RPMI8226 (cell line): ENCODE measurements around the gene PASK.
"Not testable (repeated sequence)": the region's sequence is repeated elsewhere in the genome, so short reads cannot be mapped to it uniquely, and the experiment has no call there.

ENCODE experiments used
- DNase-seq: peaks from one replicate; pipeline ENCODE4 v3.0.0-alpha.2; 2015

Gene PASK

DNA sequence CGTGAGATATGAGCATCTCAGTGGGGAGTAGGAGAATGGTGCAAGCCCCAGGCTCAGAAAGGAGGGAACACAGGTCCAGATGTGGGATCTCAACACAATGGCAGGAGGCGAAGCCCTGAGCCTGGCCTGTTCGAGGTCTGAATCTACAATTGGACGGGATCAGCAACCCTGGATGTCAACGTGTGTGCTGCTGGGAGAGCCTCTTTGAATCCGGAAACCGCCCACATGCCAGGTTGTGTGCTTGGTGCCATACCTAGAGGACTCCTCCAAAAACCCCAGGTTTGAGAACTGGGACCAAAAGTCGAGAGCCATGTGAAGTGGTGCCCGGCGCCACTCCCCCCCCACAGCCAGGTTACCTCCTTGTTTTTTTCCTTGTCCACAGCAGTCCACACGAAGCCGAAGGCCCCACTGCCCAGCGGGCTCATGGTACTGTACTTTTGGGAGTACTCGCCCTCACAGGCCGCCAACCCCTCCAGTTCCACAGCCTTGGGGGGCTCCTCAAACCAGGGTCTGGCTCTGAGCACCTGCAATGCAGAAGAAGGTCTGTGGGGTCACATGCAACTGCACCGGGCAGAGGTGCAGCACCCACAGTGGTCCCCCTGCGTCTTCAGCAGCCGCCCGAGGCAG, 26.8 kb downstream of the PASK start:
- DNase-seq: no peak

DNA sequence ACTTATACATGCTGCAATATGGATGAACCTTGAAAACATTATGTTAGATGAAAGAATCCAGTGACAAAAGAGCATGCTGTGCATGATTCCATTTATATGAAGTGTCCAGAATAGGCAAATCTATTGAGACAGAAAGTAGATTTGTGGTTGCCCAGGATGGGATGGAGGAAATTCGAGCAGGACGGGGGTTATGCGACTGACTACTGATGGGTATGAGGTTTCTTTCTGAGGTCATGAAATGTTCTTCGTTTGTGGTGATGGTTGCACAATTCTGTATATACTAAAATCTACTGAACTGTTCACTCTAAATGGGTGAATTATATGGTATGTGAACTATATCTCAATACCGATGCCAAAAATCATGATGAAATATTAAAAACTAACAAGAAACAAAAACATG, 28.3 kb downstream of the PASK start:
- no peak for DNase-seq

DNA sequence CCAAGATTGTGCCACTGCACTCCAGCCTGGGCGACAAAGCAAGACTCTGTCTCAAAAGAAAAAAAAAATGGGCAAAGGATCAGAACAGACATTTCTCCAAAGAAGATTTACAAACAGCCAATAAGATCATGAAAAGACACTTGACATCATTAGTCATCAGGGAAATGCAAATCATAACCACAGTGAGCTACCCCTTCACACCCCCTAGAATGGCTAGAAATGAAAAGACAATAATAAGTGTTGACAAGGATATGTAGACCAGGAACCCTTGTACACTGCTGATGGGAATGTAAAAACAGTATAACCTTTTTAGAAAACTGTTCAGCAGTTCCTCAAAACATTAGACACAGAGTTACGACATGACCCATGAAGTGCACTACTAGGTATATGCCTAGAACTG, 28.8 kb downstream of the PASK start:
- DNase-seq: no peak

DNA sequence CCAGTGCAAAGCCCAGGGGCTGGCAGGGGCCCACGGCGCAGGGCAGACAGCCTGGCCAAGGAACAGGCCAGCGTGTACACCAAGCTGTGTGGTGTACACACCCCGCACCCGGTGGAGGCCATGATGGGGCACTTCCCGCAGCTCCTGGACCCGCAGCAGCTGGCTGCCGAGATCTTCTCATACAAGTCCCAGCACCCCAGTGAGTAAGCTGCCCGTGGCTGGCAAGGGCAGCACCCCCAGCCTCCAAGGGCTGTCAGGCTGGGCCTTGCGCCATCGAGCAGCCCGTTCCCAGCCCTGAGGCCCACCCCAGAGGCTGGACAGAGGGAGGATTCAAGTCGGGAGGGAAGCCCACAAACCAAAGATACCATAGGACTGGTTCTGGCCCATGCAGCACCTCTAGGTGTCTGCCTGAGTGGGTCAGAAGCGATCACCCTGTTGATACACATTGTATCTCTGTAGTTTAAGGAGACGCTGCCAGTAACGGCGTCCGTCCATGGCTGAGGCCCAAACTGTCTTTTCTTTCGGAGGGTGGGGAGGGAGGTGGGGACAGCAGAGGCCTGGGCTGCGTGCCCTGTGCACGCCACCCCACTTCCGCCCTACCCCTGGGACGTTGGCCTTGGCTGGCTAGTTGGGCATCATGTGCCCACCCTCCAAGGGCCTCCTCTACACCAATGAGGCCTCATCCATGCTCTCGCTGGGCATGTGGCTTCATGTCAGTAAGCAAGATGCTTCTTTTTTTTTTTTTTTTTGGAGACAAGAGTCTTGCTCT, 30.4 kb downstream of the PASK start:
- no peak for DNase-seq

DNA sequence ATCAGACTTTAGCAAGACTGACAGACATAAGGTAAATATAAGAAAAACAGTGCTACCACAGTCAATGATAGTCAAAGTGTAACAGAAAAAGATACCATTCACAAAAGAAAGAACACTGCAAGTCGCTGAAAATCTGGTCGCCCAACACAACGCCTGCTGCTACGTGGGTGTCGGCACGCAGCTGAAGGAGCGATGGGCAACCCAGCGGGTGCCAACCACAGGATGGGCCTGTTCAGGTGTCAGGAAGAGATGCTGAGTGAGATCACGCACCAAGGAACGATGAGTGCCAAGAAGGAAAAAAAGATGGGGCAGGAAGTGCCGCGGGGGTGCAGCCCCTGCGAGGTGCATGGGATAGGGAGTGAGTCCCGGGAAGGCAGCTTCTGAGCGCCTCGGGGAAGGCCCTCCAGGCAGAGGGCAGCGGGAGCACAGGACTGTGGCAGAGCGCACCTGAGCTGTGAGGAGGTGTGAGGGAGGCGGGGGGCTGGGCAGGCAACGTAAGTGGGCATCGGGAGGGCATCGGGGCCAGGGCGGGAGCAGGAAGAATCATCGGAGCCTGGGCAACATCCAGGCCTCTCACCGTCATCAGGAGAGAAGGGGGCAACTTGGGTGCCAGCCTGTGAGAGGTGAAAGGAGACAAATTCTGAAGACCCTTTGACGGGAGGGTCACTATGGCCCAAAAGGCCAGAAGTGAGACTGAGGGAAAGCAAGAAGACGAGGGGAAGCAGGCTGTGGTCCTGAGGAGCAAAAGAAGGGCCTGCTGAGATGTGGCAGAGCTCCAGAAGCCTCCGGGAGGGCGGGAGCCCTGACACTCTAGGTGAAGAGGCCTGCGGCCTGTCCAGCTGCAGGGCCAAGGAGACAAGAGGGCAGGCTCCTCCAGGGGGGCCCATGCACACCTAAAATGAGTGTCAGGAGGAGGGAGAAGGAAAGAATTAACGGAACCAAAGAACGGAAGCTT, 32.4 kb downstream of the PASK start:
- DNase-seq: no peak

DNA sequence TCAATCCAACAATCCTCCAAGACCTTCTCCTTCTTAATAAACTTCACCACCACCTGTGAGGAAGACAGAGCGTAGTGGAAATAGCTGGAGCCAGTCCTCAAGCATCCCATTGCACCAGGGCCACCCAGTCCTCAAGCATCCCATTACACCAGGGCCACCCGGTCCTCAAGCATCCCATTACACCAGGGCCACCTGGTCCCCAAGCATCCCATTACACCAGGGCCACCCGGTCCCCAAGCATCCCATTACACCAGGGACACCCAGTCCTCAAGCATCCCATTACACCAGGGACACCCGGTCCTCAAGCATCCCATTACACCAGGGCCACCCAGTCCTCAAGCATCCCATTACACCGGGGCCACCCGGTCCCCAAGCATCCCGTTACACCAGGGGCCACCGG, 33.9 kb downstream of the PASK start:
- DNase-seq: no peak

DNA sequence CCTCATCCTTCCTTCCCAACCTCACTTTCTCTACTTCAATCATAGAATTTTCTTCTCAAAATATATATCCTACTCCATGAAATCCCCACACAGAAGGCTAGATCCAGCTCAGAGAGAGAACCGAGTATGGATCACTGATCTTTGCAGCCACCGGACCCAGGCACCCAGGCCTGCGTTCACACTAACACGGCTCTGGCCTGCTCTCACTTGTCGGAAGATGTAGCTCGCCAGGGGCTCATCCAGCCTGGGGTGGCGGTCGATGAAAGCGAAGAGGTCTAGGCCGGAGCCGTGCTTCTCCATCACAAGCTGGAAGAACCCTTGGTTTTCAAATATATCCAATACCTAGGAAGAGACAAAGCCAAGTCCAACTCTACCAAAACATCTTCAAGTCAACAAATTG, 34.4 kb downstream of the PASK start:
- DNase-seq: no peak

DNA sequence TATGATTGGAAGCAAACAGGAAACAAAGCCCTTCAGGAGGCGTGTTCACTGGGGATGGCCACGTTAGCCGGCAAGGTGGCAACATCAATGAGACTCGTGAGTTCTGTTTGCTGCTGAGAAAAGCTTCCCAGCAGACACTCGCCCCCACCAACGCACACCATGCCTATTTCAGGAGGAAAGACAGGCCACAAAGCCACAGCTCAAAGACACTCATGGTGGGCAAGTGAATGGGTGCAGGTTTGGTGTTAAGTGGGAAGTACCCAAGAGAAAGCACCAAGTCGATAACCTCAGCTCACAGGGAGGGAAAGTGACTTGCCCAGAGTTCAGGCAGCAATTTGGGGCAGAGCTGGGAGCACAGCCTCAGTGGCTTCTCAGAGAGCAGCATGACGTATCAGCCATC, 36.7 kb downstream of the PASK start:
- DNase-seq: no peak

DNA sequence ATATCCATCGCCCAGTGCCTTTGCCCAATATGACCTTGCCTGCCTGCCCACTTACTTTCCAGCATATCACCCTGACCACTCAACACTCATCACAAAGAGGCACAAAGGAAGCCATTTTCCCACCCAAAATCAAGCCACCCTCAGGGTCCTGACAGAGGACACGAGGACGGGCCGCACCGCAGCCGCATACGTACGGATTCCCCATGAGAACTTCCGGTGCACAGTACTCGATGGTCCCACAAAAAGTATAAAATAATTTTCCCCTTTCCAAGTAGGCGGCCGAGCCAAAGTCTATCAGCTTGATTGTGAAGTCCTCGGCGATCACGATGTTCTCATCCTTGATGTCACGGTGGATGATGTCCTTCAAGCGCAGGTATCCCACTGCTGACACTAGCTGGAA, 37.2 kb downstream of the PASK start:
- no peak for DNase-seq

DNA sequence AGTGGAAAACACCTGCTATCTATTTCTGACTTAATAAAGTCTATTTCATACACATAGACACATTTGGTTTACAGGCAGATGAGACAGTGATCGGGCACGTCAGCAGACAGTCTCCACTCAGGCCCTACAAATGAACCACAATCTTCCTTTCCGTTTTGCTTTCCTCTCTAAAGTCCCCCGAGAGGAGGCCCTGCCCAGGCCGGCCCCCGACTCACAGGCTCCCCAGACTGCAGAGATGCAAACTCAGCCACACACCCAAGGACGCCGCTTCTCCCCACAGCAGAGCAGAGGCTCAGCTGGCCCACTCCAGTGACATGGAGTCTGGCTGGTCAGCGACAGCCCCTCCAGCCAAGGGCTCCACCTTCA, 37.8 kb downstream of the PASK start:
- DNase-seq: no peak

DNA sequence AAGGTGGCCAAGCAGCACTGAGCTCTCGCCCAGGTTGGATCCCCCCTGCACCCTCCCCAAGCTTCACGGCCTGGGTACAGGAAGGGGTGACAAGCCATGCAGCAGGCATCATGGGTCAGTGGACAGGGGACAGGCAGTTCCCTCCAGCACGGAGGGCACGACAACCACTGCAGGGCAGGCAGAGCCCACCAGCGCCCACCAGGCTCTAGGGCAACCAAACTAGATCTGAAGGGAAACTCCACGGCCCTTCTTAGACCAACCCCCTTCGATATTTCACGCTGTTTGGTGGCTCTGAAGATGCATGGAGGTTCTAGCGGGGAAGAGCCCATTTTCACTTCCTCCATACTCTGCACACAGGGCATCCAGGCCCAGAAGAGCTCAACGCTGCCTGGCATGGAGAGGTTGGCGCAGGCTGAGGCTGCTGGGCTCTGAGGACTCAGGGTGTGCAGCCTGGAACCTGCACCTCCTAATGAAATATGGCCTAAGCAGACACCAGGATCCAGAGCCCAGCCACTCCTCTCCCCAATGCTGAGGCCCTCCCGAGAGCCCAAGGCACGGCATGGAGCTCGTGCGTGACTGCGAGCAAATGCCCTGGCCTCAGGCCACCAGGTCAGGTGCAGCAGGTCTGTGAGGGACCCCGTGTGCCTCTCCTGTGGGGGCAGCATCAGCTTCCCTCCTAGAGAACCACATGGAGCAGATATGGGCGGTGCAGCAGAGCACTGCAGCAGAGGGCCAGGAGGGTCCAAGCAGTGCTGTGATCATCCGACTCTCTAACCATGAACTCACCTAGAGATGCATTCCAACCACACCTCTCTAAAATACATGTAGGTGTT, 38.4 kb downstream of the PASK start:
- no peak for DNase-seq

DNA sequence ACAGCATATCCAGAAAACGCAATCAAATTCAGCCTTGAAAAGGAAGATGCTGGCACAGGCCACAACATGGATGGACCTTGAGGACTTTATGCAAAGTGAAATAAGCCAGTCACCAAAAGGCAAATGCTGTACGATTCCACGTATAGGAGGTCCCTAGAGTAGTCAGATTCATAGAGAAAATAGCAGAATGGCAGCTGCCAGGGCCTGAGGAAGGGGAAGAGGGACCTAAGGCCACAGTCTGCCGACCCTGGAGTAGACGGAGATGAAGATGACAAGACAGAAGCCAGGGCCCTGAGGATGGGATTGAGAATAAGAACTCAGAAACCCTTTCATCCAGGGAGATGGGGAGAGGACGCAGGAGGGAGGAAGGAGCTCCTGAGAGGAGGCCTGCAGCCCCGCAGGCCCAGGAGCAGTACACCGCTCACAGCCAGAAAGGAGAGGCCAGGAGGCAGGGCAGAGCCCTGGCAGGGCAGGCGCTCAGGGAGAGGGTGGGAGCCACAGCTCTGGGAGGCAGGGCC, 39.1 kb downstream of the PASK start:
- no peak for DNase-seq

DNA sequence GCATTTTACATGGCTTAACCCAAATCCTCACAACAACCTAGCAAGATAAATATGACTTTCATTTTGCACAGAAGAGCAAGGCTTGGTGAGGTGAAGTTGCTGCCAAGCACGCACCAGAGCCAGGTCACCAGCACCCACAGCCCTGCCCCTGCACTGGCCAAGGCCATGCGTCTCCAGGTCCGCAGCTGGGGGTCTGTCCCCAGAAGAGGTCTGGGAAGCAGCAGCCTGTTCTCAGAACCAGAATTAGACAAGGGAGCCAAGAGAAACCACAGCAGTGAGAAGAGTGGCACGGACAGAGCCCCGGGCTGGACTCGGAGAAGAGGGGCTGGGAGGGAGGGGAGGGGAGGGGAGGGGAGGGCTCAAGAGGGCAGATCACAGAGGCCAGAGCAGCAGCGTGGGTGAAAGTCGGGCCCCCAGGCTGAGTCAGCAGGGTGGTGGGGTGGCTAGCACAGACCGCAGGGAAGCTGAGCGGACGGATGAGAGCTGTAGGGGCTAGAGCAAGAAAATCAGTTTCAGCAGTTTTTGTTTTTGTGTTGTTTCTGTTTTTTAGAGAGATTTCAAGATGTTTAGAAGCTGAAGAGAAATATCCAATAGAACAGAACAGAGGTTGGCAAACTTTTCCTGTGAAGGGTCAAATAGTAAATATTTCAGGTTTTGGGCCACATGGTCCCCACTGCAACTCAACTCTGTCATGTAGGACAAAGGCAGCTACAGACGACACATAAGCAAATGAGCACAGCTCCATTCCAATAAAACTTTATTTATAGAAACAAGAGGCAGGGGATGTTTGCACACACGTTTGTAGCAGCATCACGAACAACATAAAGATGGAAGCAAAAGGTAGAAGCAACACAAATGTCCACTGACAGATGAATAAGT, 39.8 kb downstream of the PASK start:
- DNase-seq: no peak

DNA sequence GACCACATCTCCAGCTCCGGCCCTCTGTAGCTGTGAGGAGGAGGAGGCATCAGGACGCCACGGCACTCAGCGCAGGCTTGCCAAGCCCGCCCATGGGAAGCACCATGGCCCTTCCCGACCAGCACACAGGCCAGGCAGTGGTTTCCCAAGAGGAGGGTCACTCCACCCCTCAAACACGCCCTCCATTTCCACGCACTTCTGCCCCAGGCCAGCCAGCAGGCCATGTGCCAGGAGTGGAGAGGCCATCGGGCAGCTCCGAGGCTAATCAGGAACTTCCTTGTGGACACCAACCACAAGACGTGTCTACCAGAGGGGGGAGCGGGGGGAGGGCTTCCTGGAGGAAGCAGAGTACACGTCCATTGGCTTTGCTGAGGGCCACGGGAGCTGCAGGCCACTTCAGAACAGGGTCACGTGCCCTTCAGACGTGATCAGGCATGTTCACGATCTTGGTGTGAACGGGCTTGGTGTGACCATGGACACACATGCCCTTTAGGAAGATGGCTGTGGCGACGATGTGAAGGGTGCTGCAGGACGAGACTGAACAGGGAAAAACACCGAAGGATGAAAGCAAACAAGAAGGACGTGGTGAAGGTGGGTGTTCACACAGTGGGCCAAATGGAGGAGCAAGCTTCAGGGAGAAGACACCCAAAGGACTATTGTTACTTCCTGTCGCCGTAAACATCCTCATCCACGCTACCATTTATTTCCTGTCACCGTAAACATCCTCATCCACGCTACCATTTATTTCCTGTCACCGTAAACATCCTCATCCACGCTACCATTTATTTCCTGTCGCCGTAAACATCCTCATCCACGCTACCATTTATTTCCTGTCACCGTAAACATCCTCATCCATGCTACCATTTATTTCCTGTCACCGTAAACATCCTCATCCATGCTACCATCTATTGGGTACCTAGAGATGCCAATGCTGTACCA, 40.7 kb downstream of the PASK start:
- DNase-seq: no peak

DNA sequence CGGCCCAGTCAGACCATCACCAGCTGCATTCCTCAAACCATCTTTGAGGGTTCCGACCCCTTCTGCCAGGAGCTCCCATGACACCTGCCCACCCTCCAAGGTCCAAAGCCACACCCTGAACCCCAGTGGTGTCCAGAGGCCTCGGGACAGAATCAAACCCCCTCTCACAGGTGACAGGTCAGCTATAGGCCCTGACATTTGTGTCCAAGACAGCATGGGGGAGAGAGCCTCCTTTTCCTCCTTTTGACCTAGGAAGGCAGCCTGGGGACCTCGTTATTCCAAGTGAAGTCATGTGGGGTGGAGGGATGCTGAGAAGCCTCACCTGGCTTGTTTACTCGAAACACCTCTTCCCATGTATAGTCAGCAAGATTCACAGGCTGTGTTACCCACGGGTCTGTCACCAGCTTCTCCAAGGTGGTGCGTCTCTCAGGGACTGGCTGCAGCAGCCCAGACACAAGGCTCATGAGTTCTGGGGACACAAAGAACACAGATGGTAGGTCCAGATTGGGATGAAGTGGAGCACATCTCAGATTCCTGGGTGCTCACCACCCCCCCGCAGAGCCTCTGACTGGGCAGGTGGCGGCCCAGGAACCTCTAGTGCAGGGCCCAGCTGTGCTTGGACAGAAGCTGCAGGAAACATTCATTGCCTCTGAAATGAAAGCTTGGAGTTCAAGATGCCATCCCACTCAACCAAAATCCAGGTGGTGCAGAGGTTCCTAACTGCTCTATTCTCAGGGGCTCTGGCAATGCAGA, 42.1 kb downstream of the PASK start:
- DNase-seq: no peak

DNA sequence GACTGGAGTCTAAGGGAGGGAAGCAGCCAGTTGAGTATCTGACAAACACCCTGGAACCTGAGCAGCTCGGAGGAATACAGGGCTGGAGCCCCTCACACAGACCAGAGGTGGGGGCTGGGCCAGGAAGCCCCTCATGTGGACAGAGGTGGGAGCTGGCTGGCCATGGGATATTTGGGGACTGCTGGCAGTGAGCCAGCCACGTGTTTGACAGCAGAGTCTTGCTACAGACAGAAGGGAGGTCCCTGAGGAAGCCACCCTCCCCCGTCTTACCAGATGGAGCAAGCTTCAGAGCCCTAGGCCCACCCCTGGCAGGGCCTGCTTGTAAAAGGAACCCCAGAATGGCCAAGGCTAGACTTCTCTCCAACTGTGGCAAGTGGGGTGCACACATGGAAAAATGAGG, 43.6 kb downstream of the PASK start:
- DNase-seq: no peak

DNA sequence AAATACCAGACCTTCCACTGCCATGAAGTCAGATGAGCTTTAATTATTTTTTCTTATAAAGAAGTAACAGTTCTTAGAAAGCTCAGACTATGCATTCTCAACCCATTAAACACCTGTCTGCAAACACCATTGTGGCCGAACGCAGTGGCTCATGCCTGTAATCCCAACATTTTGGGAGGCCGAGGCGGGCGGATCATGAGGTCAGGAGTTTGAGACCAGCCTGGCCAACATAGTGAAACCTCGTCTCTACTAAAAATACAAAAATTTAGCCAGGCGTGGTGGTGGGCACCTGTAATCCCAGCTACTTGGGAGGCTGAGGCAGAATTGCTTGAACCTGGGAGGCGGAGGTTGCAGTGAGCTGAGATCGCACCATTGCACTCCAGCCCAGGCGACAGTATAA, 44.7 kb downstream of the PASK start:
- DNase-seq: not testable (repeated sequence)

DNA sequence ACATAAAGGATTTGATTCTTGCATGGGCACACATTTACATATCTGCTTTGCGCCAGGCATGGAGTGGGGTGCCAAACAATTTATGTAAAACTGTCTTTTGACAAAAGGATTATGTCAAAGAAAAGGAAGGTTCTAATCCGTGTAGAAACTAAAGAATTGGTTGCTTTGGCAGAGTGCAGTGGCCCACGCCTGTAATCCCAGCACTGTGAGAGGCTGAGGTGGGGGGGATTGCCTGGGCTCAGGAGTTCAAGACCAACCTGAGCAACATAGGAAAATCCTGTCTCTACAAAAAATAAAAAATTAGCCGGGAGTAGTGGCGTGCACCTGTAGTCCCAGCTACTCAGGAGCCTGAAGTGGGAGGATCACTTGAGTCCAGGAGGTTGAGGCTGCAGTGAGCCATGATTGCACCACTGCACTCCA, 46.1 kb downstream of the PASK start:
- DNase-seq: no peak

DNA sequence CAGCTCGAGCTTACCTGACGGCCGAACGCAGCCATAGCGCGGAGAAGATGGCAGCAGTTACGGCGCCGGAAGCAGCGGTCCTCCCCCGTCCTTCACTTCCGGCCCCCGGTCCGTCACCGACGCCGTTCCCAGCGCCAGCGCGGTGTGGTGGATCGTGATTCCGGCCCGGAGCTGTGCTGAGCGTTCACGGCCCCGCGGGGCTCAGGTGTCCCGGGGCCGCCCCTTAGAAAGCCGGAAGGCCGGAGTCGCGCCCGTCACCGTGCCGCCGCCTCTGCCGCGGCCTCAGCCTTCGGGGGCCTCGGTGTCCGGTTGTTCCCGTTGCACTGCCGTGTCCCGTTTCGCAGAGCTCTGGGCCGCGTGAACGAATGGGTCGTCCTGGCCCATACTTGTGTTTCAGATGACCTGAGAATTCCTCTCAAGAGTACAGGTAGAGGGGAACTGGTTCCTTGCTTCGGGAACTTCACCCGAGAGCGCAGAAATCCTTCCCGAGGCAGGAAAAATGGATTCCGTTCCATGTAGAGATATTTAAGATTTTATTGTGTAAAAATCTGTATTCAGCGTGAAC, 47.0 kb downstream of the PASK start, which contains the start of gene MTERF4:
Gene MTERF4, minus strand, starts transcription at position 49 of the 565 bp plus-strand sequence. Its CDS starts 14 bp downstream, at position 35.
- peak; percentile 86 for DNase-seq
